NCI-H446 treated with DMSO at 0.1 percent for 48 hours (cell line): ENCODE data around the gene LRP1.

ENCODE experiments used
- DNase-seq: peaks from one replicate; lab custom pipeline; 2025; lab: John Stamatoyannopoulos, UW

LRP1 gene

DNA sequence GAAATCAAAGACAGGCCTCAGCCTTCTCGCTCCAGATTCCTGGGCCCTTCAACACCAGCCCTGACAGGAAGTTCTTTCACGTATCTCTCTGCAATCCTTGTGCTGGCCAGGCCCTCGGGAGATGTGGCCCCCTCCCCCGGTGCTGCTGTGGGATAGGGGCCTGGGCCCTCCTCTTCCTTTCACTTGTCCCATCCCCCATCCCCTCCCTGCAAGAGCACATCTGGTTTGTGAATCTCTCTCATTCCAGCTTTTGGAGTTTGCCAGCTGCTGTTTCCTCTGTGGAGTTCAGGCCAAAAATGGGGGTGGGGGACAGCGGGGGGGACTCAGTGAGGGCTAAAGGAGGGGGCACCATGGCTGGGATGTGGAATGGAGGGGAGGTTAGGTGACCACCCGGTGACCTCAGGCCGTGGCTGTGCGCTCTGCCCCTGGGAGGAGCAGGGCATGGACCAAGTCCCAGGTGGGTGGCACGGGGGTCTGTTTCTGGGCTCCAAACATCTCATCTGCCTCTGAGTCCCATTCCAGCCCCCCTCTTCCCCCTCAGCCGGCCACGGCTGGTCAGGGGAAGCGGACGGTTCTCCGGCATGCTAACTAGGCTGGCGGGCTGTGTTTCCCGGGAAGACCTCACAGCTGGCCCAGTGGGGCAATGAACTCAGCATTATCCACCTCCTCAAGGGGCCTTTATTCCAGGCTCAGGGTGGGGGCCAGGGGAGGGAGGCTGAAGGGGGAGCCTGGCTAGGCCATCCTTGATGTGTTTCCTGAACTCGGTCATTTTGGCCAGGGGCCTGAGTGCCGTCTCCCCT is 7.4 kb downstream of the LRP1 start:
- no peak for DNase-seq

DNA sequence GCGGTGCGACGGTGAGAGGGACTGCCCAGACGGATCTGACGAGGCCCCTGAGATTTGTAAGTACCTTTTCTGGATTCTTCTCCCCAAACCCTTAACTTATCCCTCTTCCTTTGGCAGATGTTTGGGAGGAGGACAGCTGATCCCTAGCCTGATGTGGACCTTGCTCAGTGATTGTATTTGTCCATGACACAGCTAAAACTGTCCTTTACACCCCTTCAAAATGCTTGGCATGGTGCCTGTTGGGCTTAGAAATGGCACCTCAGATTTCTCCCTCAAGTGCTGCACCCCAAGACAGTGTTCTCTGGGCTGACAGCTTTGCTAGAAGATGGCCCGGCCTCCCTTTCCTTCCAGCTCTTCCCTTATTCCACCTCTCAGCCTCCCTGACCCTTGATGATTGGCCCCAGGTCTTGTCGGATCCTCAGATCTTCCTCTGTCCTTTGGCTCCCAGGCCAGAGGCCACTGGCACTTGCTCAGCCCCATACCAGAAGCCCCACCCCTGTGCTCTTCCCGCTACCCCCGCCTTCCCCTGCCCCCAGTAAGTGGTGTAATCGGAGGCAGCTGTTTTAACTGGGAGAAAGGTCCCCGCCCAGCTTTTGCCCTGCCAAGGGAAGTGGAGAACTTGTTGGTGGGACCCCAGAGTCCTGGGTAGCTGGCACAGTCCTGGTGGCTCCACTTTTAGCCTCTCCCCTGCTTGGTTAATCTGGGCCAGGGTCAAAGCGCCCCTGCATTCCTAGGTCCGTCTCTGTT is 10.4 kb downstream of the LRP1 start:
- no peak for DNase-seq

DNA sequence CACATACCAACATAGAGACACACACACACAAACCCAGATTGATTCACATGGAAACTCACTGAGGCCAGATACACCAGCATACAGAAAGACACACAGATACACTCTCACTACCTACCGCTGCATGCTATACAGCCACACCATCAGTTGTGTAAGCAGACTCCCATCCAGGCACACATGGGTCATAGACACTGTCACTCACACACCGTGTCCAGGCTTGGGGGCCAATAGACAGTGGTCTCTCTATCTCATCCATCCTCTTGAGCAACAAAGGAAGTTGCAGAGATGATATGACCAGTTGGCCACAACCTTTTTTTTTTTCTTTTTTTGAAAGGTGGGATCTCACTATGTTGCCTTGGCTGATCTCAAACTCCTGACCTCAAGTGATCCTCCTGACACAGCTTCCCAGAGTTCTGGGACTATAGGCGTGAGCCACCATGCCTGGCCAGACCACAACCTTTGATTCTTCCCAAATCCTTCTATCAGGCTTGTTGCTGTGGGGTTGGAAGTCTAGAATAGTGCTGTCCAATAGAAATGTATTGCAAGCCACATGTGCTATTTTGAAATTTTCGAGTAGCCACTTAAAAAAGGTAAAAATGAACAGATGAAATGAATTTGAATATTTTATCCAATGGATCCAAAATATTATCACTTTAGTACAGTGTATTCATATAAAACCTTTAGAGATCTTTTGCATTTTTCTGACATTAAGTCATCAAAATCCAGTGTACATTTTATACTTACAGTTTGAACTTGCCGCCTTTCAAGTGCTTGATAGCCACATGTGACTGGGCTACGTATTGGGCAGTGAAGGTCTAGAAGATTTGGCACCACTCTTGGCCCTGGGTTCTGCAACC is 11.7 kb downstream of the LRP1 start:
- no peak for DNase-seq

DNA sequence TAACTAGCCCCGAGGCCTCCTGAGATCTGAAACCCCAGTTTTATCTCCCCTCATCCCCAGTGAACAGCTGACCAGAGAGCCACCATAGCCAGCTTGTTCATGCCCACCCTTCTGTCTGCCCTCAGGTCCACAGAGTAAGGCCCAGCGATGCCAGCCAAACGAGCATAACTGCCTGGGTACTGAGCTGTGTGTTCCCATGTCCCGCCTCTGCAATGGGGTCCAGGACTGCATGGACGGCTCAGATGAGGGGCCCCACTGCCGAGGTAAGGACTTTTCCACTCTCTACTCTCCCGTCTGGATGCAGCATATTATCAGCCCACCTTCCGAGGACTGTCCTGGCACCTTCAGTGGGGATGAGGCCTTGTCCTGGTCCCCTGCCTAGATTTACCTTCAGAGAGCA is 13.0 kb downstream of the LRP1 start:
- no peak for DNase-seq

DNA sequence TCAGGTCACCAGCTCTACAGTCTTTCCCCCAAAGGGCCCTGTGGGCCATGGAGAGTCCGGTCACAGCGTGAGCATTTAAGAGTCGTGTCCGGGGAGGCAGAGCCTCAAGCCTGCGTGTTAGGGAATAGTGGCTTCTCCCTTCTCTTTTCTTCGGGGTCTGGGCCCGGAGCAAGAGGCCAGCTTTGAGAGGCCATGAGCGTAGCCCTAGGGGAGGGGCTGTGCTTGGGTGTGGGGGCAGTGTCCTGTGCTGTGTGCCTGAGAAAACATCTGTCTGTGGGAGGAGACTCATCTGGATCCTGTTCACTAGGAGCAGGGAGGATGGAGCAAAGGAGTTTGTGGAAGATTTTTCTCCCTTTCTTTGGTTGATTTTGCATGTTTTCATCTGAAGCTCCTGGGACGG is 13.8 kb downstream of the LRP1 start:
- DNase-seq: no peak

DNA sequence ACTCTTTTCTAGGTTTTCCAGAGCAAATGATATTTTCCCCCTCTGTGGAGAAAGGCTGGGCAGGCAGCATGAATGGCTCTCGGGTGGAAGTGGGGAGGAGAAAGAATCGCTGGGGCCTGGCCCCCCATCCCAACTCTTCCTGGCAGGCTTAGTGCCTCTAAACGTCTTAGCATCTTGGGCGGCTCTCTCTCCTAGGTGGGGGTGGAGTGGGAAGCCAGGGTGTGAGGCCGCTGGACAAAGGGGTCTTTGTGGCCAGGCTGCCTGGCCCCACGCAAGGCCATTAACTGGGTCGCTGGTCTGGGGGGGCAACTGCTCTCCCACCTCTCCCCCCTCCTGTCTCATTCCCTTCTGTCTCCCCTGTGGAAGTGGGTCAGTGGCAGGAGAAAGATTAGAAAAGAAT is 14.4 kb downstream of the LRP1 start:
- DNase-seq: no peak

DNA sequence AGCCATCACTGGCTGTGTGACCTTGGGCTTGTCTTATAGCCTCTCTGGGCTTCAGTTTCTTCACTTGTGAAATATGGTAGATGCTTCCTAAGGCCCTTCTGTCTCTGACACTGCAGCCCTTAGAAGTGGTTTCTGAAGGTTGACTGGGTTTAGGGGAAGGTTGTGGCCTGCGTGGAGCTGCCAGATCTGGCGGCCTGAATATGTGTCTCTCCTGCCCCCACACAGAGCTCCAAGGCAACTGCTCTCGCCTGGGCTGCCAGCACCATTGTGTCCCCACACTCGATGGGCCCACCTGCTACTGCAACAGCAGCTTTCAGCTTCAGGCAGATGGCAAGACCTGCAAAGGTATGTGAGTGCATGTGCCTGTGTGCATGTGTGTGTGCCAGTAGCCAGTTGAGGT is 15.2 kb downstream of the LRP1 start:
- no peak for DNase-seq

DNA sequence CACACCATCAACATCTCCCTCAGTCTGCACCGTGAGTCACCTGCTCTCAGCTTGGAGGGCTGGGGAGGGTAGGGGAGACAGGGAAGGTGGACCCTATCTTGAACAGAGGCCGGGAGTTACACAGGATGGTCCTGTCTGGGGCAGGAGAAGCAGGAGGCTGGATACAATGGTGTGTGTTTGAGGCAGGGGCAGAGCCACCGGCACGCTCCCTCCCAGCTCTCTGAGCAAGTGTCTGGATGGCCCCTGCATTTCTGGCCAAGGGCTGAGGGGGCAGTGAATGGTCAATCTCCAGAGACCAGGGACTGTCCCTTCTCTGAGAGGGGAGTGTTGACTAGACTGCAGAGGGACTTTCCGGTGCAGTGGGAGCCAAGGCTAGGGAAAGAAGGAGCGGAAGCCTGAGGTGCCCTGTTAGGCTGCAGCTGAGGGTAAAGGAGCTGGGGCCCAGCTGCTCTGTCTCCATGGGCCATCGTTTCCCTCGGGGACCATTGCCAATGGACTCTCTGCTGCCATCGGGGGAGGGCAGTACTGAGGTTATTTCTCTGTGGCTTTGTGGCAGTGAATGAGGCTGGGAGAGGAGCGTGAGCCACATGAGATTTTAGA is 17.3 kb downstream of the LRP1 start:
- no peak for DNase-seq

DNA sequence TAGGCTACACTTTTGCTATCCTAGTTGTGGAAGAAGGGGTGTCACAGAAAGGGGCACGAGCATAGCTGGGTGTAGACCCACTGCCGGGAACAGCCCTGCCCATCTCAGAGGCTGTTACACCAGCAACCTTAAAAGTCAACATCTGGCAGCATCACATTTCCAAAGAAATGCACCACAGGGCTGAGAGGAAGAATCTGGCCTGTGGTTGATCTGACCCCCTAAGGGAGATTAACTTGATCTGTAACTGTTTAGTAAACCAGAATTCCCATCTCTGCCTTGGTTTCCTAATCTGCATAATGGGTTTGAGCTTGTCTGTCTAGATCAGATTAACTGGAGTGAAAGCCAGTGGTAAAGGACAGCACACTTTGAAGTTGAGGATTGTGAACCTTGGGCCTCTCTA is 17.8 kb downstream of the LRP1 start:
- no peak for DNase-seq

DNA sequence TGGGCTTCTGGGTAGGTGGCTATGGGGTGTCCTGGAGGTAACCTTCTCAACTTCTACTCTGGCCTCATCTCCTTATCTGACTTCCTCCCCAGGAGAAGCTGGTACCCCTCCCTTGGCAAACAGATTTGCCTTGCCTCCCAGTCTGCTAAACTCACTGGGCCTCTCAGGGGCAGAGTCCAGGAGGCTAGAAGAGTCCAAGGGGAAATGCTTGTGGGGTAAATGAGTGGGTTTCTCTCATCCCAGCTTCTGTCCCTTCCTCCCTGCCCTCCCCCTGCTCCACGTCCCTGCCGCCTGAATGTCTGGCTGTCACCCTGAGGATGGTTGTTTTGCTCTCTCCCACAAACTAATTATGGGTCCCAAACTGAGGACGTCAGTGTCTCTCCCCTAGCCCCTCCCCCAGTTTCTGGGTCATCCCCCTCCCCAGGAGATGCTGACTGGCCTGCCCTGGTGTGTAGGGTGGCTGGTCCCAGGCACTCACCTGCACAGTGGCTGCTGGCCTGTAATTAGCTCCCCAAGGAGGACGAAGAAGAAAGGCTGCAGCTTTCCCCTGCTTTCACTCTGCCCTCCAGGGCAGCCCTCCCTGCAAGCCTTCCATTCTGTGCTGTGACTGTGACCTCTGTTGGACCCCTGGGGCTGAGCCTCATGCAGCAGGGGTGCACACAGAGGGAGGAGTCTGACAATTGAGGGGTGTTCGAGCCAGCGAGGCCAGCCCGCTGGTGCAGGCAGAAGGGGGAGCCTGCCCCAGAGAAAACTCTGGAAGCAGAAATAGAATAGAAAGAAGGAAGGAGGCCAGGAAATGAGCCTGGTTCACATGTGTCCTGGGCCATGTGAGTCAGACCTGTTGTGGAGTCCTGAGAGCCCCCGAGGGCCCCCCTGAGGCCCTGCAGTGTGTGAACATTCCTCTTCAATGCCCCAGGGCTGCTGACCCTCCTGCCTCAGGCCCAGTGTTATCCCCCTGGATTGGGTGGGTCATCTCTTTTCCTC is 19.0 kb downstream of the LRP1 start, which contains the start of gene LRP1-AS:
Gene LRP1-AS (minus strand): TSS at position 659 of the 984 bp plus-strand sequence.
- DNase-seq: no peak

DNA sequence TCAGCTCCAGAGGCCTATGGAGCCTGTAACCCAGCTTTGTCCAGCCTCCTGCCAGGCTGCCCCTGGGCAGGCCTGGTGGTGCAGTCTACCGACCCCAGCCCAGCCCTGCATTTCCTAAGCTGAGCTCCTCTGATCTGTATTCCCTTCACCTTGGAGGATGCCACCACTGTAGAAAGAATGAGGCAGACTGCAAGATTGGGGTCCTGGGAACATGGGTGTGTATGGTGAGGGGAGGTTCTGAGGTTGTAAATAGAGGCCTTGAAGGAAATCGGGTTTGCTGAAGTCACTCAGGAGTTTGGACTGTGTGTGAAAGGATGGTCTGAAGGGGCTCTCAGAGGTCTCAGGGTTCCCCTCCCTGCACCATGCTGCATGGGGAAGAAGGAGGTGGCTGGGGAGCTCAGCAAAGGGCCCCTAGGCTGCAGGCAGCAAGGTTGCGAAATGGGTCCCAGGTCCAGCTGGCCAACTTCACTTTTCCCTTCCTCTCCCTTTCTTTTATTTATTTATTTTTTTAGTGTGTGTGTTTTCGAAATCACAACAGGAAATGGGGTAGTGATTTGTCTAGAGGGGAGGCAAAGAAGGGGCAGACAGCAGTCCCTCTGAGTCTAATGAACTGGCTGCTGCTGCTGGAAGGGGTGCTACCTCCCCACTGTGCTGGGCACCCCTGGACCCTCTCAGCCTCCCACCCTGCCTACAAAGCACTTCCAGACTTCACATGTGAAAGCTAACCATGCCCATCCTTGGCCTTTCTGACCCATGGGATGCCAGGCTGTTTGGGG is 20.4 kb downstream of the LRP1 start:
- no peak for DNase-seq

DNA sequence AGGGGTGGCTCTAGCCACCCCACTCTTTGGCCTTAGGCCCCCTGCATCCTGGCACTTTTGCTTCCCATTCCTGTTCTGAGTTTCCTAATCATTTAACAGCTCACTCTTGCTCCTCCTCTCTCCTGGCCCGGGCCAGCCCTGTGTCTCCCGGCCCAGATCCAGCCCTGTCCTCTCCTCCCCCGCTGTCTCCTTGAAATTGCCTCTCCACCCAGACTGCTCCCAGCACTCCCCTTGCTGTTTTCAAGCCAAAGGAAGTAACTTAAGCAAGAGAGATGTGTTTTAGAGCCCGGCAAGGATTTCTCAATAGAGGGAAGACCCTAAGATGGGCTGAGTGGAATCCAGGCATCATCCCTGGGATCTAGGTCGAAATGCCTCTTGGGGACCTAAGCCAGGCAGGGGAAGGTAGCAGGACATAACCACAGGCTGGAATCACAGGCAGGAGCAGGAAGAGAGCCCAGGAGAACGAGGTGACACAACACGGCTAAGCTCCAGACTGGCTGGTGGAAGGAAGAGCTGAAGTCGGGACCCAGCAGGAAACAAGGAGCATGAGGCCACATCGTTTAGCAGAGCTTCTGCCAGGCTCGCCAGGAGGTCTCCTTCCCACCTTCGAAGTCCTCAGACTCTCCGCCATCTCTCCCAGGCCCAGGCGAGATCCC is 21.1 kb downstream of the LRP1 start:
- DNase-seq: no peak

DNA sequence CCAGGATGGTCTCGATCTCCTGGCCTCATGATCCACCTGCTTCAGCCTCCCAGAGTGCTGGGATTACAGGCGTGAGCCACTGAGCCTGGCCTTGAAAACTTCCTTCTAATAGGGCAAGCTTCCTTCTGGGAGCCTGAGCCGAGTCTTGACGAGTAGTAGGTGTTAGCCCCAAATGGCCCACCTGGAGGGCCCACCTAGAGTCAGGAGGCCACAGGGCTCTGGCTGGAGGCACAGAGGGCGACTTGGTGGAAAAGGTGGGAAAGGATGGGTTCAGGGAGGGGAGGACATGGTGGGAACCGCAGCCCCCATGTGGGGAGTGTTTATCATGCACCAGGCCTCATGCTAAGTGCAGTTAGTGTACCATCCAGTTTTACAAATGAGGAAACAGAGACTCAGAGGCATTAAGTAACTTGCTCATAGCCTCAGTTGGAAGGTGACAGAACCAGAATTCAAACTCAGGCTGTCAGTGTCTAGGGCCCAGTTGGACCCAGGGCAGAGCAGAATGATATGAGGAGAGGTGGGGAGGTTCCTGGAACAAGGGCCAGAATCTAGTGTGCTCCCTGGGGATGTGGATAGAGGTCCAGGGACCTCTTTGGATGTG is 22.2 kb downstream of the LRP1 start:
- no peak for DNase-seq

DNA sequence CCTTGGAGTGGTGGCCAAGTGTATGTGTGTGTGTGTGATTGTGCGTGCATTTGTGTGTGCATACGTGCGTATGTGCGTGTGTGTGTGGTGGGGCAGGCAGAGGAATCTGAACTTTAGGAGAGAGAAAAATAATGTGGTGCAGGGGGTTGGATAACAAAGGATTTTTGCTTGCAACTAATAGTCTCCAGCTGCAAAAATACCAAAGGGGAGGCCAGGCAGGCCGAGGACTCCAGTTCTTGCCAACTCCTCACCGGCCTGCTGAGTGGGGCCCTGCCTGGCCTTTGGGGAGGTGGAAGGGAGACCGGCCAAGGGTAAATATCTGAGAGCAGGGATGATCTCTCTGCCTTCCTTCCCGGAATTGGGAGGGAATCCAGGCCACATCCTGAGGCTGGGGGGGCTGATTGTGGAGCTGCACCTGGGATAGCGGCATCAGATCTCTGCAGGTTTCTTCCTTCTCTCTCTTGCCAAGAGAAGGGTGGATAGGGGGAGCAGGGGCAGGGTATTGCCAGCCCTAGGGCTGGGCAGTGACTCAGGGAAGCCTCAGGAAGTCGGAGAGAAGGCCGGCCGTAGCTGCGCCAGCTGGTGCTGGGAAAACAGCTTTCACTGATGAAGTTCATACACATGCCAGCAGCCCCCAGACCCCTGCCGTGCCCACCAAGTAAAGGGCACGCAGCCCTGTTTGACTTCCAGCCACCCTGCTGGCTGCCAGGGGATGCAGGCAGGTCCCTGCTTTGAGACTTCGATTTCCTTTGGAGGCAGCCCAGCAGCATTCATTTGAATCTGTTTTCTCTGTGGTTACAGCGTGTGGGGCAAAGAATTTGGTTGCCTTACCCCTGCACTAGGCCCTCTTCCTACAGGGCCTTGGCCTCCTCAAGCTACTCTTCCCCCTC is 23.7 kb downstream of the LRP1 start:
- DNase-seq: peak; percentile 62

DNA sequence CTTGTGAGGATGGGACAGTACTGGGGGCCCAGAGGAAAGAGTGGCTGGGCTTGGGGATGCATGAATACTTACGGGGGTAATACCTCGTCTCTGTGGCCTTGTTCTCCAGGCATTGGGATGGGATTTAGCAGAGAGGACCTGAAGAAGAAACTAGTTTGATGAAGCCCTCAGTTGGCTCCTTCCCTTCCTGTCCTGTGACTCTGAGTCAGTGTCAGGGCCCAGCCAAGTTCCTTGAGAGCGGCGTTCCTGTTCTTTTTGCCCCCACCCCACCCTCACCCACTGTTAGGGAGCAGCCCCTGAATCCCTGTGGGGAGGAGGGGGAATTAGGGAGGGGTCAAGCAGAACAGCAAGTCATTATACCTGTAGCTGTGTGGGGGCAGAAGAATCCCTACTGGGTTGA is 24.4 kb downstream of the LRP1 start:
- no peak for DNase-seq

DNA sequence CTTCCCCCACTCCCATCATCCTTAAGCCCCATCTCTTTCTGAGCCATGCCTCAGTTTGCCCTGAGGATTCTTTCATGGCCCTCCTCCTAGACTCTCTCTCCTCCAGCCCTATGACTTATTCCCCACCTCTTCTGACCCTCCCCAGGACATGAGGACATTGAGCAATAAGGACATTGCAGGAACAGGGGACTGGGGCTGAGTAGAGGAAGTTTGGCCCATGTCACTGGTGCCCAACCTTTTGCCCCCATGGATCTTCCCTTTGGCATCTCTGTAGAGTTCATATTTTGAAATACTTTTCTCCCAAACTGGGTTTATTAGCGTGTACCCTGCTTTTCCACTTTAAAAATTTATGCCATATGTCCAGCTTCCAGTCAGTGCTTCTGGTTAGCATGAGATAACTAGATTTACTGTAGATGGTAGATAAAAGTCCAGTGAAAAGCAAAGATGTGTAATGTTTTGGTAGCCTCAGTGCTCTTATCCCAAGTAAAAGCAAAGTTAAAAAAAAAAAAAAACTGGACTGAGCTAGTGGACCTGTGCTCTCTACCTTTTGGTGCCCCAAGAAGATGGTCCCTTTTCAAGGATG is 25.2 kb downstream of the LRP1 start:
- no peak for DNase-seq

DNA sequence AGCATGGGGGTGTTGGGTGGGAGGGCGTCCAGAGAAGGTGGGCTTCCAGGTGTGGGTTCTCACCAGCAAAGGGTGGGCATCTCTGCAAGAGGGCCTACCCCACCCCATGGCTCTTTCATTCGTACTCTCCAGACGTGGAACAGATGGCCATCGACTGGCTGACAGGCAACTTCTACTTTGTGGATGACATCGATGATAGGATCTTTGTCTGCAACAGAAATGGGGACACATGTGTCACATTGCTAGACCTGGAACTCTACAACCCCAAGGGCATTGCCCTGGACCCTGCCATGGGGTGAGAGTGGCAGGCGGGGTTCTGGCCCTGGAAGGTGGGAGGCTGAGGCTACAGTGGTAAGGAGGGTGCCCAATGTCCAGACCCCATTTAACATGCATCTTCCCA is 25.8 kb downstream of the LRP1 start:
- DNase-seq: no peak
